Vagina (tissue), 2 donors: Measurements from ENCODE around the gene RGL1. TPM values are rescaled to one million over a fixed set of nuclear protein-coding genes. Genes with fewer than 3 reads are reported as not detected.

Experiments used
- DNase-seq, 2 donors: peaks; one replicate each; pipeline ENCODE4 v3.0.0-alpha.2; 2017; ENCODE audit errors: extremely low spot score in 2 of 2
- H3K27ac ChIP-seq: fragments of 200-600 bp; sonication (generic); one replicate; pipeline ENCODE4 v1.5.1; 2019
- H3K27me3 ChIP-seq: fragments of 200-600 bp; sonication (generic); one replicate; pipeline ENCODE4 v1.5.1; 2019
- H3K36me3 ChIP-seq, 2 donors: fragments of 200-600 bp; sonication (generic); one replicate each; pipeline ENCODE4 v1.5.1; 2017 to 2019
- H3K4me1 ChIP-seq: fragments of 200-600 bp; sonication (generic); one replicate; pipeline ENCODE4 v1.5.1; 2019
- H3K4me3 ChIP-seq, 2 donors: fragments of 200-600 bp; sonication (generic); 1 replicate in 1 of 2; 2 replicates in 1 of 2; pipeline ENCODE4 v1.5.1; 2016 to 2019
- H3K9me3 ChIP-seq: fragments of 200-600 bp; sonication (generic); one replicate; pipeline ENCODE4 v1.5.1; 2019
- POLR2A ChIP-seq, 2 donors: fragments of 450-650 bp; IDR thresholded peaks; one replicate each; pipeline ENCODE4 v1.6.1; 2017; ENCODE audit warnings: antibody characterized with exemption in 2 of 2, mild to moderate bottlenecking in 2 of 2, moderate library complexity in 2 of 2
- POLR2AphosphoS5 ChIP-seq, 2 donors: sonication (generic); formaldehyde crosslinking; IDR thresholded peaks; one replicate each; pipeline ENCODE4 v1.9.0; 2017; ENCODE audit warnings: antibody characterized with exemption in 2 of 2, mild to moderate bottlenecking in 2 of 2, low read depth in 1 of 2; ENCODE audit not compliant: insufficient read depth in 1 of 2
- intact Hi-C: fragments of 100-400 bp; cut with DNase I; formaldehyde crosslinking; loops from one replicate; pipeline ENCODE4 v1.15.1; 2023
- total RNA-seq: library from RNA; depleted of rRNA; stranded (reverse); fragments of >200 nt; gene quantifications from one replicate; pipeline ENCODE4 v1.2.3, GENCODE V29; 2016
- TF ChIP-seq, protein P1 (sequence below), 3 experiments: fragments of 450-650 bp in 2 of 3; fragments of 200-600 bp in 1 of 3; sonication (generic) in 1 of 3; IDR thresholded peaks; one replicate each; pipeline ENCODE4 v1.5.1; 2017 to 2019; ENCODE audit warnings: antibody characterized with exemption in 3 of 3, mild to moderate bottlenecking in 2 of 3, moderate library complexity in 2 of 3

Gene RGL1
- total RNA-seq, 1 donor from 2014 or later, result 23.1 TPM

DNA sequence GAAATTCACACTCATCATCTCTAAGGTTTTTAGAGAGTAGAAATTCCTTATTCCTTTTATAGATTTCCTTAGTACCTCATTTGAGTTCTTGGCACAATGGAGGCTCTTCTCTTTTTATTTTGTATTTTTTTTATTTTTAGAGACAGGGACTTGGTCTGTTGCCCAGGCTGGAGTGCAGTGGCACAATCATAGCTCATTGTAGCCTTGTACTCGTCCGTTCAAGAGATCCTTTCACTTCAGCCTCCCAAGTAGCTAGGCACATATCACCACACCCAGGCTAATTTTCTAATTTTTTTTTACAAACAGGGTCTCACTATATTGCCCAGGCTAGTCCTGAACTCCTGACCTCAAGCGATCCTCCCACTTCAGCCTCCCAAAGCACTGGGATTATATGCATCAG lies 29.6 kb downstream of the RGL1 start:
- peaks cover 16% of the 10 kb centered on the region for H3K4me1 ChIP-seq
- H3K27me3 ChIP-seq, result no peaks in the 10 kb centered on the region
- no peak for DNase-seq
- intact Hi-C loops, result no loop called here
- no peaks in the 10 kb centered on the region for H3K9me3 ChIP-seq
- no peak overlapping the region for H3K27ac ChIP-seq
- no peak overlapping the region for H3K4me3 ChIP-seq
- no peaks in the 10 kb centered on the region for H3K36me3 ChIP-seq
- TF ChIP-seq POLR2AphosphoS5 (IDR thresholded peaks at IDR 0.05; ENCODE audit: insufficient read depth in 1 of 2, low read depth in 1 of 2) (no peak), POLR2A (IDR thresholded peaks at IDR 0.05) (no peak)
- TF ChIP-seq, protein P1, sequence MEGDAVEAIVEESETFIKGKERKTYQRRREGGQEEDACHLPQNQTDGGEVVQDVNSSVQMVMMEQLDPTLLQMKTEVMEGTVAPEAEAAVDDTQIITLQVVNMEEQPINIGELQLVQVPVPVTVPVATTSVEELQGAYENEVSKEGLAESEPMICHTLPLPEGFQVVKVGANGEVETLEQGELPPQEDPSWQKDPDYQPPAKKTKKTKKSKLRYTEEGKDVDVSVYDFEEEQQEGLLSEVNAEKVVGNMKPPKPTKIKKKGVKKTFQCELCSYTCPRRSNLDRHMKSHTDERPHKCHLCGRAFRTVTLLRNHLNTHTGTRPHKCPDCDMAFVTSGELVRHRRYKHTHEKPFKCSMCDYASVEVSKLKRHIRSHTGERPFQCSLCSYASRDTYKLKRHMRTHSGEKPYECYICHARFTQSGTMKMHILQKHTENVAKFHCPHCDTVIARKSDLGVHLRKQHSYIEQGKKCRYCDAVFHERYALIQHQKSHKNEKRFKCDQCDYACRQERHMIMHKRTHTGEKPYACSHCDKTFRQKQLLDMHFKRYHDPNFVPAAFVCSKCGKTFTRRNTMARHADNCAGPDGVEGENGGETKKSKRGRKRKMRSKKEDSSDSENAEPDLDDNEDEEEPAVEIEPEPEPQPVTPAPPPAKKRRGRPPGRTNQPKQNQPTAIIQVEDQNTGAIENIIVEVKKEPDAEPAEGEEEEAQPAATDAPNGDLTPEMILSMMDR (IDR thresholded peaks at IDR 0.05), result no peak

DNA sequence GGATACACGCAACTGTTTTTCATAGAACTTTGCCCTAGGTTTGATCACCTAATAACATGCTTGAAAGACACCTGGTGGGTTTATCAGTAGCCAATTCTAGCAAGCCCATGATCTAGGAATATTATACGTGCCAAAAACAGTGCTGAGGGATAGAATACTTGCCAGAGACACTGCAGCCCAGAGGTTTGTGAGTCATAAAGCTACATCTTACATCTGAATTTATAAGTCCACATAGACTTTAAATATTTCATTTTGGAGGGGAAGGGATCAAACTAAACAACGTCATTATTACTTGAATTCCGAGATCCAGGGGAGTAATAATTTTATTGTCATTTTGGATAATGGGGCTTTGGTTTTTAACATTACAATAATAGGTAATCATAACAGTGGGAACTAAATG lies 31.7 kb downstream of the RGL1 start:
- no peak for DNase-seq
- no peak for TF ChIP-seq POLR2AphosphoS5 (IDR thresholded peaks at IDR 0.05; ENCODE audit: insufficient read depth in 1 of 2, low read depth in 1 of 2)
- no peak for TF ChIP-seq POLR2A (IDR thresholded peaks at IDR 0.05)
- TF ChIP-seq, protein P1 (IDR thresholded peaks at IDR 0.05), result no peak
- no peaks in the 10 kb centered on the region for H3K36me3 ChIP-seq
- no peaks in the 10 kb centered on the region for H3K27me3 ChIP-seq
- H3K4me3 ChIP-seq, result no peak overlapping the region
- H3K27ac ChIP-seq, result no peak overlapping the region
- intact Hi-C loops, result no loop called here
- H3K4me1 ChIP-seq, result peaks cover 16% of the 10 kb centered on the region
- H3K9me3 ChIP-seq, result no peaks in the 10 kb centered on the region

DNA sequence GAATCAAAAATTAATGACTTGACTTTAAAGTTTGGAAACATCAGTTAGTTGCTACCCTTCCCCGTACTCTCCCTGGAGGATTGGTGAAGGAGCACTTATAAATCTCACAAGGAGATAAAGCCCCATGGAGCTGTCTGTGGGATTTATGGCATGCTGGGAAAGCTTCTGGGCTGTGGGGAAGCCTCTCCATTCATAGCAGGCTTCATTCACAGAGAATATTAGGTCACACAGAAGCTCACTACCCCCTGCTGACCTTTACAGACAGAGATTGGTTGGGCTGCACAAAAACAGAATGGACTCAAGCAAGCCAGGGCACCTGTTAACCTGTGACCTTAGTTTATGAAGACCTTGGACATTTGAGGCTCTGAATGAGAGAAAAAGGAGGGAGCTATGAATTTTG lies 32.1 kb downstream of the RGL1 start:
- Histone ChIP-seq H3K36me3 (no peaks in the 10 kb centered on the region), H3K27me3 (no peaks in the 10 kb centered on the region), H3K4me3 (no peak overlapping the region), H3K9me3 (no peaks in the 10 kb centered on the region), H3K27ac (no peak overlapping the region), H3K4me1 (peaks cover 18% of the 10 kb centered on the region)
- no peak for DNase-seq
- intact Hi-C loops, result no loop called here
- TF ChIP-seq POLR2A (IDR thresholded peaks at IDR 0.05), result no peak
- TF ChIP-seq, protein P1 (IDR thresholded peaks at IDR 0.05), result no peak
- no peak for TF ChIP-seq POLR2AphosphoS5 (IDR thresholded peaks at IDR 0.05; ENCODE audit: insufficient read depth in 1 of 2, low read depth in 1 of 2)

DNA sequence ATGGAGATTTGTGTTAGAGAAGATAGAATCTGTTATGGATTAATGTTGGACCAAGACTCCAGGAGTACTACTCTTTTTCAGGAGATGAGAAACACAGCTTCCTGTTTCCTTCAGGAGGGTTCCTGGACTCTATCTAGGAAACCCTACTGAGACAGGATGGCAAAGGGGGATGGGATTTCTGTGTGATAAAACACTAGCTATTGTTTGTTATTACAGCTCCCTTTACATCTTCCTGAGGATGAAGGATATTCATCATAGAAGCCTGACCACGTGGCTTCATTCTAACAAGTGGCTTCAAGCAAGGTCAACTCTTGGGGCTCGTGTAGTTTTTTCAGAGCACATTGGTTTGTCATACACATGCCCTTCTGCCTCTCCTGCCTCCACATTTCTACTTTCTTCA lies 33.3 kb downstream of the RGL1 start:
- intact Hi-C loops, result no loop called here
- TF ChIP-seq POLR2A (IDR thresholded peaks at IDR 0.05) (no peak), POLR2AphosphoS5 (IDR thresholded peaks at IDR 0.05; ENCODE audit: insufficient read depth in 1 of 2, low read depth in 1 of 2) (no peak)
- TF ChIP-seq, protein P1 (IDR thresholded peaks at IDR 0.05), result no peak
- Histone ChIP-seq H3K27me3 (no peaks in the 10 kb centered on the region), H3K4me3 (no peak overlapping the region), H3K27ac (no peak overlapping the region), H3K4me1 (peaks cover 28% of the 10 kb centered on the region), H3K9me3 (no peaks in the 10 kb centered on the region), H3K36me3 (no peaks in the 10 kb centered on the region)
- DNase-seq, result no peak

DNA sequence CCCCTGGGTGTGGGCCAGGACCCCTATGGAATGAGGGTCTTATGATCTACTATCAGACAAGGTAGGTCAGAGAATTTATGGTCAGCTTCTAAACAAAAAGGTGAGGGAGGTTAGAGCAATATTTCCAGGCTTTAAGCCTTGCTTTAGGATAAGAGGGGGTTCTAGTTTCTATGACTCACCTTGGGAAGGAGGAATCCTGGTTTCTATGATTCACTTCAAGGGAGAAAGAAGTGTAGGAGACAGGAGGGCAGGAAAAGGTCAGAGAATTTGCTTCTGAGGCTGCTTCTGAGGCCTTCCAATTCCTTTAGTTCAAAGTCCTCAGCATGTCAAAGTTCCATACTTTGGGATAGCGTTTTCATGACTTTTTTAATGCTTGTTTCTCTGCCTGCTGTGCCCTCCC lies 35.2 kb downstream of the RGL1 start:
- Histone ChIP-seq H3K36me3 (no peaks in the 10 kb centered on the region), H3K27ac (no peak overlapping the region)
- no peak for TF ChIP-seq POLR2AphosphoS5 (IDR thresholded peaks at IDR 0.05; ENCODE audit: insufficient read depth in 1 of 2, low read depth in 1 of 2)
- TF ChIP-seq, protein P1 (IDR thresholded peaks at IDR 0.05), result no peak
- no peak for TF ChIP-seq POLR2A (IDR thresholded peaks at IDR 0.05)

More for the DNA sequence above, 35.2 kb downstream of the RGL1 start:
- H3K4me3 ChIP-seq, result no peak overlapping the region
- no peak for DNase-seq
- no peaks in the 10 kb centered on the region for H3K27me3 ChIP-seq
- intact Hi-C loops, result no loop called here
- H3K4me1 ChIP-seq, result peaks cover 25% of the 10 kb centered on the region
- no peaks in the 10 kb centered on the region for H3K9me3 ChIP-seq
